HG02973 (cell line): ENCODE results near the gene APOM.

ENCODE experiments used
- ATAC-seq: cut with Tn5 transposase; IDR thresholded peaks from one replicate; pipeline ENCODE4 v1.9.1; 2021; ENCODE audit warnings: moderate library complexity; ENCODE audit not compliant: unreplicated experiment

APOM gene

DNA sequence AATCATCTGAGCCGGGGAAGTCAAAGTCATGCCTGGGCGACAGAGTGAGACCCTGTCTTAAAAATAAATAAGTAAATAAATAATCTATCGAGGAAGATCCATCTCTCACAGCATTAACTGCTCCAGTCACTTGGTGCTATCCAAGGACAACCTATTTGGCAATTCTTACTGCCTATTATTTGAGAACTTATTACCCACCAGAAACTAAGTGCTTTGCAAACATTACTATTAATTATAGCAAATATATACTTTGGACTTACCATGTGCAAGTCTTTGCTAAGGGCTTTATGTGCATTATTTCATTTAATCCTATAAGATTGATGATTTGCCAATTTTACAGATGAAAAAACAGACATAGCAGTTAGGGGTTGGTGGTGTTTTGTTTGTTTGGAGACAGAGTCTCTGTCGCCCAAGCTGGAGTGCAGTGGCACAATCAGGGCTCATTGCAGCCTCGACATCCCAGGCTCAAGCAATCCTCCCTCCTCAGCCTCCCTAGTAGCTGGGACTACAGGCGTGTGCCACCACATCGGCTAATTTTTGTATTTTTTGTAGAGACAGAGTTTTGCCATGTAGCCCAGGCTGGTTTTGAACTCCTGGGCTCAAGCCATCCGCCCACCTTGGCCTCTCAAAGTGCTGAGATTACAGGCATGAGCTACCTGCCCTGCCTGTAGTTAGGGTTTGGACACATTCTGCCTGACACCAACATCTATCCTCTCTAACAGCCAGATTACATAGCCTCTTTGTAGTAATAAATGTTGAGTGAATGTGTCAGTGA, 933 bp upstream of the APOM start:
- ATAC-seq = no peak

DNA sequence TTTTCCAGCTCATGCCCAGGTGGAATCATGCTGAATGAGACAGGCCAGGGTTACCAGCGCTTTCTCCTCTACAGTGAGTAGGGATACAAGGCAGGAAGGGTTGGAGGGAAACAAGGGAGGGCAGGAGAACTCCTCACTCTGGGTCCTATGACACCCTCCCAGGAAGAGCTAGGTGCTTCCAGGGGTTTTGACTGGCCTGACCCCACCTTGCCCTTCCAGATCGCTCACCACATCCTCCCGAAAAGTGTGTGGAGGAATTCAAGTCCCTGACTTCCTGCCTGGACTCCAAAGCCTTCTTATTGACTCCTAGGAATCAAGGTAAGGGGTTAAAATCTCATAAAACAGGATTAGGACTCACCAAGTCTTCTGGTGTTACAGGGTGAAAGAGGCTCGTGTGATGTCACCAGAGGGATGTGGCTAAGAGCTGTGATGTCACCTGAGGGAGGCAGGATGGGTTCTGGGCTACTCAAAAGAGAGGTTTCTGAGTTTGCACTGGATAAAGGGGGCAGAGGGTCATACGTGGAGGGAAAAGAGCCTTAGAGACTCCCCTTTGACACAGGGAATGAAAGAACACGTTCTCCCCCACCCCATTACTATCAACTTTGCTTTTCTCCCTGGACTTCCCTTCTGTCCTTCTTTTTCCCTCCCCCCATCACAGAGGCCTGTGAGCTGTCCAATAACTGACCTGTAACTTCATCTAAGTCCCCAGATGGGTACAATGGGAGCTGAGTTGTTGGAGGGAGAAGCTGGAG, 1.9 kb downstream of the APOM start:
- ATAC-seq = no peak

DNA sequence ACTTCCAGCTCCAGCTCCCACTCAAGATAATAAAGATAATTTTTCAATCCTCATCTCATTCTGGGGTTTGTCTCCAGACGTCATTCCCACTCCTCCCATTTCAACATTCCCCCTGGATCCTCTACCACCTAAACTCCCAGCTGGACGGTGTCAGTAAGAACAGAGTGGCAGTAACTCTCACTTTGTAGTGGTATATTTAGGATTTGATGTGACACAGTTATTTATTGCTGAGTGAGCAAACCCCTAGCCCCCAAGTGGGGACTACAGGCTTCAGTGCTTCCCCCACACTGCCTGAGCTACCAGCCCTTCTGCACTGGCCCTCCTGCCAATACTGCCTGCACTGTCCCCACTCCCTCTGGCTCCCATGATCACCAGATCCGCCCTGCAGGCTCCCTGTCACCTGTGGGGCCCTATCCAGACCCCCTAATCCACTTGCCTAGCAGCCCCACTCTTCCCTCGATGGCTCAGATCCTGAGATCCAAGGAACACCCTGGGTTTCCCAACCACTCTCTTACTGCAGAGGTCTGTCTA, 2.5 kb downstream of the APOM start:
- no peak for ATAC-seq

GRCh38 chr6:31658983-31659648, 3.4 kb downstream of the APOM start:
- no peak for ATAC-seq

DNA sequence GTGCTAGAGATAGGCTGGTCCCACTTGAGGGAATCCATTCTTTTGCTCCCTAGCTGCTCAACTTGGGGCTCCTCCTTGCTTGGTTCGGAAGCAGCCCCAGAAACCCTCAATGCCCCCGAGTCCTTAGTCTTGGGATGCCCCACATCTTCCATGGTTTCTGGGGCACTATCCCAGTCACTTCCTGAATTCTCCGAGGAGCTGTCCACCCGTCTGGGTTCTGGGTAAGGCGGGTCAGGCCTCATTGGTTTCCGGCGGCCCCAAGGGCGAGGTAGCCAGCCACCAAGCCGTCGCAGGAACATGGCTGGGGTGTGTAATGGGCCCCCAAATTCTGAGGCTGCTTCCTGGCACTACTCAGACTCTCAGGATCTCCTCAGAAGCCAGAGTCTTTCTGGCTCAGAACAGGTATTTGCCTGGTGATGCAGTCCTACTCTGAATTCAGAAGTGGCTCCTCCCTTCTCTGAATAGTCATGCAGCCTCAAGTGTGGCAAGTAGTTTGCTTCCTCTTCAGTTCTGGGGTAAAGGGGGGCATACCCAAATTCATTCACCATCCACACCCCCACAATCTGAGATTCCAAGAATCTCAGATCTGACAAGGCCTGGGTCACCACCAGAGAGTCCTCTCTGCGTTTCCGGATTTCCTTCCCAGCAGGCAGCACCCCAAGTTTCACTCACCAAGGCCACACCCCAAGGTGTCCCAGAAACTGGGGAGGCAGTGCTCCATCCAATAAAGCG, 4.1 kb downstream of the APOM start:
- no peak for ATAC-seq

- peak; percentile 38 for ATAC-seq
Measured at GRCh38 chr6:31660381-31661261, 4.9 kb downstream of the APOM start, which contains the start of gene C6orf47. C6orf47 (minus strand) TSS chr6:31660778; CDS start chr6:31659947, 831 bp downstream.

- ATAC-seq = no peak
Measured at GRCh38 chr6:31661262-31662123, 5.8 kb downstream of the APOM start.

DNA sequence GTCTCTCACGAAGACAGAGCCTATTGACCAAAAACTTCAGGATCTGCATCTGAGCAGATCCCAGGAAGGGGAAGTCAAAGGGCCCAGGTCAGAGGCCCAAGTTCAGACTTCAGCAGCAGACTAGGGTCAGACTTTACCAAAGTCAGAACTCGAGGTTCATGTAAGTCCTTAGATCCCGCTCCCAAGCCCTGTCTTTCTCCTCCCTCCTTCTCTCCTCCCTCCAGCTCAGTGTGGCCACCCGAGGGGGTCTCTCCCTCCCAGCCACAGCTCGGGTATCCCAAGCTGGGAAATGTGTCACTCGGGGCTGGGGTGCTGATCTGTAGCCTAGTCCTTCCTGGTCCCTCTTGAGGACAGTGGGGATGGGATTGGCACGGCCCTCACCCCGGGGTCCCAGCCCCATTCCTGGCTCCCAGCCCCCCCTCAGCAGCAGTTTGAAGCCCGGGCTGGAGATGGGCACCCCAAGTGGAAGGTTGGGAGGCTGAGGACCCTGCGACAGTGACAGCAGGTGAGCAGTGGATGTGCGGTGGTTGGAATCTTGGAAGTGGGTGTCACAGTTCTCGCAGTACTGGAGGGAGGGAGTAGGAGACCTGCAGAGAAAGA, 6.5 kb downstream of the APOM start:
- ATAC-seq = no peak

GRCh38 chr6:31663126-31663960, 7.6 kb downstream of the APOM start:
- ATAC-seq = no peak

GRCh38 chr6:31663961-31664789, 8.5 kb downstream of the APOM start:
- ATAC-seq = no peak

DNA sequence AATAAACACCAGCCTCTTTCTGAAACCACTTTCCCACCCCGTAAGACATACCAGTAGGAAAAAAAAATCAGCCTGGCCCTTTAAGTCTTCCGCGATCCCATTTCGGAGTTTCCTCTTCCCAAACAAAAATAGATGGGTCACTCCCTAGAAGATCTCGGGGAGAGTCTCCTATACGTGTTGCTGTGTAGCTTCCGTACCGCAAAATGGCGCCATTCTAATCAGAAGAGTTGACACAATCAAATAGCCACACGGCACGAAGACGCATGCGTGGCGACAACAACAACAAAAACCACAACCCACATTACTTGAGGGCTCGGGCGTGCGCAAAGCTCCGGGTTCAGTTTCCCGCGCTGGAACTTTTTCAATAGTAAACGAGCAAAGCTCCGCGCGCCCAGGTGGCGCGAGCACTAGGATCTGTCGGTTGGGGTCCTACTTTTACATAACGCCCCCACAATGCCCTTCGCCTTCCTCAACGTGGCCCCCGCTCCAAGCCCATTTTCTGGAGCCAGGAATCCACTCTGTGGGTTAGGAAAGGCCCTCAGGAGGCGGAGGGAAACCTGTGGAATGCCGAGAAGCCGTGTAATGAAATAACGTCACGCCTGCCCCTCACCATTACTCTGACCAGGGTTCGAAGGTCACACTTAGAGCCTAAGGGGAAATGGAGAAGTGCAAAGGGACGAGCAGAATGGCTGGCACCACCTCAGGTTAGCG, 9.3 kb downstream of the APOM start, which contains the start of gene GPANK1:
GPANK1 (minus strand) TSS at position 208 of the 711 bp plus-strand sequence. CDS start 519 bp downstream, outside the sequence.
- ATAC-seq = peak; percentile 29

GRCh38 chr6:31665501-31666336, 10.0 kb downstream of the APOM start, which contains the start of gene CSNK2B:
CSNK2B (plus strand) TSS chr6:31666080; CDS start chr6:31666832, 752 bp downstream.
- peak; percentile 73 for ATAC-seq

- no peak for ATAC-seq
Measured at GRCh38 chr6:31666337-31666965, 10.8 kb downstream of the APOM start.

DNA sequence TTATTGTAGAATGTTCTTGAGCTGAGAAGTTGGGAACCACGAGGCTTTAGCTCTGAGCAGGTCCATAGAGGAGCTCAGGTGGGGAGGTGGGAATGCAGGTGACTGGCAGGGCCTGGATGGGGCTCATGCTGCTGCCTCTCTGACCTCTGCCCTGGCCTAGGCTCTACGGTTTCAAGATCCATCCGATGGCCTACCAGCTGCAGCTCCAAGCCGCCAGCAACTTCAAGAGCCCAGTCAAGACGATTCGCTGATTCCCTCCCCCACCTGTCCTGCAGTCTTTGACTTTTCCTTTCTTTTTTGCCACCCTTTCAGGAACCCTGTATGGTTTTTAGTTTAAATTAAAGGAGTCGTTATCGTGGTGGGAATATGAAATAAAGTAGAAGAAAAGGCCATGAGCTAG, 14.0 kb downstream of the APOM start, which contains the start of gene LY6G5B:
LY6G5B (plus strand) TSS at position 301 of the 400 bp plus-strand sequence. CDS start 975 bp downstream, outside the sequence.
- ATAC-seq = no peak
